SKM-1 (cell line): Measurements from ENCODE around the gene PNKD.

ENCODE experiments used
- DNase-seq: peaks from one replicate; lab custom pipeline; 2025; ENCODE audit not compliant: unreplicated experiment; lab: John Stamatoyannopoulos, UW

Gene PNKD

GRCh38 chr2:218256612-218257350 lies 13.5 kb upstream of the PNKD start:
- no peak for DNase-seq

- peak; percentile 88 for DNase-seq
Observed at GRCh38 chr2:218257390-218257981, 12.8 kb upstream of the PNKD start.

GRCh38 chr2:218259099-218259961 lies 11.0 kb upstream of the PNKD start:
- no peak for DNase-seq

DNA sequence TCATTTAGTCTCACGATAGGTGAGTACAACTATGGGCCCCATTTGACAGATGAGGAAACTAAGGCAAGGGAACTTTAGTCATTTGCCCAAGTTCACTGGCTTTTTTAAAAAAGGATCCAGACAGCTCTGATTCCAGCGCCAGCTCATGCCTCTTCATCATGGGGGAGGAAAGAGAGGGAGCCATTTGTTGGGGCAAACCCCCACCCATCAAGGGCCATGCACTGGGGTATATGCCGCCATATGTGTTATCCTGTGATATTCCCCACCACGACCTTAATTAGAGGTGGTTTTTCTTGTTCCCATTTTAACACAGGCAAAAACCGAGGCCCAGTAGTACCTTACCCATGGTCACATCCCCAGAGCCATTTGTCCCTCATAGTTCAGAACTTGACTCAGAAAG lies 10.2 kb upstream of the PNKD start:
- no peak for DNase-seq

DNA sequence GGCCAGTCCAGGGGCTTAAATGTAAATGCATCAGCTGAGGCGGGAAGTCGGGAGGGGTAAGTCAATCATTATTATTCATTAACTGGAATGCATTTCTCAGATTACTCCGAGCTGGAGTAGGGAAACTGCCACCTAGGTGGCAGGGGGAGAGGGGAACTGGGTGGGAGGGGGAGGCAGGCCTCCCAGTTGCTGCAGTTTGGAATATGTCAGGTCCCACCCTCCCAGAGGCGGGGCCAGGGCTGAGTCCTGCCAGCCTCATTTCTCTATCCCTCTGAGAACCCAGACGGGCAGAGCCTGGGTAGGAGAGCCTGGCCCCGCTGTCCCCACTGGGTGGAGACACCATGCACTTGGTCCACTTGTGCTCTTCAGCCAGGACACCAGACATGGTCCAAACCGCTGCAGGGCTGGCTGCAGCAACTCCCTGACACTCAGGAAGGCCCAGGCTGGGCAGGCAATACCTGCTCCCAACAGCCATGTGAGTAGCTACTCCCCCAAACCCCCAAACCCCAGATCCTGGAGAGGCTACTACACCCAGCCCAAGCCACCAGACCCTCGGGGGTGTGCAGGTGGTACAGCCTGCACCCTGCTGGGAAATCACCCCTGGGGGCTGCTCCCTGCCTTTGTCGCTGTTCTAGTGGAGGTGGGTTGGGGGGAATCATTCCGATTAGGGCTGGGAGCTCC lies 9.4 kb upstream of the PNKD start, which contains the start of gene GPBAR1:
TSS of gene GPBAR1 (plus strand) at position 274 of the 681 bp plus-strand sequence. CDS start 1,710 bp downstream, outside the sequence.
- DNase-seq, result no peak

GRCh38 chr2:218261423-218262236 lies 8.7 kb upstream of the PNKD start:
- DNase-seq, result no peak

DNA sequence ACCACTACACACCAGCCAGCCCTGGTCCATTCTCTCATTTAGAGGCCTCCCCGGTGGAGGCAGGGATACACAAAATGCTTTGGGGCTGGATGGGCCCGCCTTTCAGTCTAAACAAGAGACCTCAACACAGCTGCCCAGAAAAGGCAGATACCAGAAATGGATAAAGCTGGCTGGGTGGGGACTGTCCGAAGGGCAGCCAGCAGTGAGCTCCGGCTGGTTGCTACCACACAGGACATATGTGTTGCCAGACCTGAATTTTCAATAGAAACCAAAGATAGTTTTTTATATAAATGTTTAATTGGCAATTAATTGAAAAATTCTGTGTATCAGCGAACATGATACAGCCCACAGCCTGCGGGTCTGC lies 8.1 kb upstream of the PNKD start:
- DNase-seq, result no peak

- no peak for DNase-seq
Observed at GRCh38 chr2:218262631-218263586, 7.4 kb upstream of the PNKD start.

- no peak for DNase-seq
Observed at GRCh38 chr2:218263817-218264641, 6.3 kb upstream of the PNKD start.

- DNase-seq, result no peak
Observed at GRCh38 chr2:218264773-218265561, 5.4 kb upstream of the PNKD start.

DNA sequence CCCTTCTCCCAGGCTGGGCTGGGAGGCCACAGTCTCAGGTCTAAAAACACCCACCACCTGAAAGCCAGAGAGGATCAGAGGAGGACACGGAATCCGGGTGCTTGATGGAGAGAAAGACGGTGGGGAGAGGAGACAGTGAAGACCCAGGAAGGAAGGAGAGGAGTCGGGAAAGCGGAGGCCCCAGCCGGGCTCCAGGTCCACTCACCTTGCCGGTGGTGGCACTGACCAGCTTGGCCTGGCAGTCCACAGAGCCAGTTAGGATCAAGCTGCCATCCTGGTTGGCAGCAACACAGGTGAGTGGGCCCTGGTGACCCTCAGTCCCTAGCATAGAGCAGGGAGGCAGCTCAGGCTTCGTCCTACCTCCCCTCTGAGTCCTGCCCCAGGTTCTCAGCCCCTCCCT lies 4.7 kb upstream of the PNKD start:
- no peak for DNase-seq

DNA sequence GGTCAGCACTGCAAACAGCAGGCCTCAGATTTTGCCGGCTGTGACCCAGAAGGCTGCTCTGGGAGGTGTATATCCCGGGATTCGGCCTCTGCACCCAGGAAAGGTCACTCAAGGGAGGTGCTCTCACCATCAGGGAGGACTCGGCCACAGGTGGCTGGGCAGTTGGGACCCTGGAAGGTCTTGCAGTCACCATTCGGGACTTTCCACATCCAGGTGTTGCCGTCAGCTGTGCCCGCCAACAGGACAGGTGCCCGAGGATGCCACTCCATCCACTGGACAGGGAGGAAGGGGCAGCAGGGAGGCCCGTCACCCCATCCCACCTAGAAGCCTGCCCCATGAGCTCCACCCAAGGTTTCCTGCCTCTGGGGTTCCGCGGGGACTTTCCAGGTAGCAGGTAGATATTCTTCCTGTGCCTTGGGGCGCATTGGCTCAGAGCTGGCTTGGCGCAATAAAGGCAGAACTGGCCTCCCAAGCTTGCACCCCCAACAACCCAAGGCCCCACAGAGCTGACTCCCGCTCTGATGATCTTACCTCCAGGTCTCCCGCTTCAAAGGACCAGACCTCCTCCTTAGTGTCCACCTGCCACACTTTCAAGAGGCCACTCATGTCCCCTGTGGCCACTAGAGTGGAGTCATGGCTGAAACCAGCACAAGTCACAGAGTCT lies 3.9 kb upstream of the PNKD start:
- DNase-seq, result no peak

DNA sequence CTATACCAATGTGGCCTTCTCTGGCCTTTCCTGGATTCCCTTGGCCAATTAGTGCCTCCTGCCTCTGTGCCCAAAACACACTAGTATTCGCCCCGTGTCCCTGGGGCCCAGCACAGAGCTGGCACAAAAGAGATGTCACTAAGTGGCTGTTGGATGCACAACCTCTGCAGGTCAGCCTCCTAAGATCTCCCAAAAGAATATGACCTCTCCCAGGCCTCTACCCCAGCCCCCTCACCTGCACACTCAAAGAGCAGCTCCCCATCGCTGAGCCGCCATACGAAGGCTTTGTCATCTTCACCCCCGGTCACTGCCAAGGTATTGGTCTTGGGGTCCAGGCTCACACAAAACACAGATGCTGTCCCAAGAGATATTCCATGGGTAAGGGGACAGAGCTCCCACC lies 3.1 kb upstream of the PNKD start:
- DNase-seq, result no peak

- DNase-seq, result no peak
Observed at GRCh38 chr2:218270721-218271486, 585 bp downstream of the PNKD start.

DNA sequence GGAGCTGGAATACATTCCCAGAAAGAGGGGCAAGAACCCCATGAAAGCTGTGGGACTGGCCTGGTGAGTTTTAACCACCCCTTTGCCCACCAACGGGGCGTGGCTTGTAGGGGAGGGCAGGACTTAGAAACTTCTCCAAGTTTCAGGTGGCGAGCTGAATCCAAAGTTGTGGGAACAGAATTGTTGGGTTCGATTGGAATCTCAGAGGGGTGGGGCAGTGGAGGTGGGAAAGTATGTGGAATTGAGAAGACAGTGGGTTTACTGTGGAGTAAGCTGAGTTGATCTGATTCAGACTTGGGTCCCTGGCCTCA lies 1.1 kb downstream of the PNKD start:
- DNase-seq, result no peak

- no peak for DNase-seq
Observed at GRCh38 chr2:218271865-218272530, 1.7 kb downstream of the PNKD start.
